OCI-LY1 (cell line): Measurements from ENCODE around the gene AFF1.

Source experiments
- H2AFZ ChIP-seq: fragments of 200-600 bp; sonication (generic), shearing (Covaris generic); 2 replicates; pipeline ENCODE4 v1.6.0; 2014; ENCODE audit warnings: antibody characterized with exemption, mild to moderate bottlenecking, low read length
- H3F3A ChIP-seq: fragments of 200-600 bp; sonication (generic), shearing (Covaris generic); 2 replicates; pipeline ENCODE4 v1.6.0; 2014; ENCODE audit warnings: mild to moderate bottlenecking, antibody characterized with exemption, low read length, moderate library complexity; ENCODE audit not compliant: insufficient read depth
- H3K27ac ChIP-seq: fragments of 200-600 bp; sonication (generic); 2 replicates; pipeline ENCODE4 v1.5.1; 2014; ENCODE audit warnings: low read length, mixed run types, mild to moderate bottlenecking, low read depth; ENCODE audit not compliant: poor library complexity, severe bottlenecking
- H3K27me3 ChIP-seq: fragments of 200-600 bp; sonication (generic); 2 replicates; pipeline ENCODE4 v1.6.0; 2014; ENCODE audit warnings: antibody characterized with exemption, mild to moderate bottlenecking, low read length, moderate library complexity; ENCODE audit not compliant: insufficient read depth
- H3K36me3 ChIP-seq: fragments of 200-600 bp; sonication (generic); 2 replicates; pipeline ENCODE4 v1.6.1; 2014; ENCODE audit warnings: mild to moderate bottlenecking, antibody characterized with exemption, low read length, moderate library complexity, mixed read lengths; ENCODE audit not compliant: insufficient read depth
- H3K4me1 ChIP-seq: fragments of 200-600 bp; sonication (generic); 2 replicates; pipeline ENCODE4 v1.5.1; 2014; ENCODE audit warnings: mild to moderate bottlenecking, low read length, moderate library complexity; ENCODE audit not compliant: insufficient read depth, severe bottlenecking
- H3K4me2 ChIP-seq: fragments of 200-600 bp; sonication (generic), shearing (Covaris generic); 2 replicates; pipeline ENCODE4 v1.6.1; 2014; ENCODE audit warnings: low read length
- H3K4me3 ChIP-seq: fragments of 200-600 bp; sonication (generic); 2 replicates; pipeline ENCODE4 v1.5.1; 2014; ENCODE audit warnings: low read length, low read depth, mild to moderate bottlenecking, mixed read lengths; ENCODE audit not compliant: poor library complexity, severe bottlenecking
- H3K79me2 ChIP-seq: fragments of 200-600 bp; shearing (Covaris generic); 2 replicates; pipeline ENCODE4 v1.6.1; 2016; ENCODE audit warnings: mixed run types, low read length, mixed read lengths; ENCODE audit not compliant: insufficient read depth
- H3K9ac ChIP-seq: fragments of 200-600 bp; sonication (generic), shearing (Covaris generic); 2 replicates; pipeline ENCODE4 v1.6.1; 2014; ENCODE audit warnings: mild to moderate bottlenecking, low read length, mixed read lengths
- H3K9me2 ChIP-seq: fragments of 200-600 bp; sonication (generic), shearing (Covaris generic); 2 replicates; pipeline ENCODE4 v1.6.1; 2014; ENCODE audit warnings: low read depth, mild to moderate bottlenecking, low read length, mixed read lengths
- H3K9me3 ChIP-seq: fragments of 200-600 bp; shearing (Covaris generic); 2 replicates; pipeline ENCODE4 v1.6.1; 2014; ENCODE audit warnings: low read length, mixed read lengths
- H4K20me1 ChIP-seq: fragments of 200-600 bp; sonication (generic), shearing (Covaris generic); 2 replicates; pipeline ENCODE4 v1.6.0; 2016; ENCODE audit warnings: mild to moderate bottlenecking, low read length; ENCODE audit not compliant: insufficient read depth
- CTCF ChIP-seq: fragments of 200-600 bp; sonication (generic), shearing (Covaris generic); IDR thresholded peaks from 2 replicates; pipeline ENCODE4 v1.5.1; 2017; ENCODE audit warnings: mild to moderate bottlenecking, antibody characterized with exemption, low read length, moderate library complexity, mixed read lengths
- EZH2 ChIP-seq: fragments of 200-600 bp; sonication (generic), shearing (Covaris generic); IDR thresholded peaks from 2 replicates; pipeline ENCODE4 v1.8.0; 2017; ENCODE audit warnings: borderline replicate concordance, mixed run types, mild to moderate bottlenecking, antibody characterized with exemption, low read length, moderate library complexity, mixed read lengths

The AFF1 gene

GRCh38 chr4:87006426-87006675 is 71.5 kb downstream of the AFF1 start:
- peak overlapping the region; percentile 74 for H3K4me2 ChIP-seq
- H2AFZ ChIP-seq, result no peak overlapping the region
- H3K4me3 ChIP-seq, result peak overlapping the region; percentile 75
- H3K9me2 ChIP-seq, result no peaks in the 10 kb centered on the region
- no peaks in the 10 kb centered on the region for H4K20me1 ChIP-seq
- H3K9ac ChIP-seq, result peak overlapping the region; percentile 64
- no peaks in the 10 kb centered on the region for H3K27me3 ChIP-seq
- no peaks in the 10 kb centered on the region for H3K79me2 ChIP-seq
- no peaks in the 10 kb centered on the region for H3K9me3 ChIP-seq
- H3K4me1 ChIP-seq, result peaks cover 29% of the 10 kb centered on the region
- no peaks in the 10 kb centered on the region for H3K36me3 ChIP-seq
- no peaks in the 10 kb centered on the region for H3F3A ChIP-seq
- TF ChIP-seq CTCF, result no peak
- no peak for TF ChIP-seq EZH2
- peak overlapping the region; percentile 39 for H3K27ac ChIP-seq

- no peaks in the 10 kb centered on the region for H3K27me3 ChIP-seq
- no peaks in the 10 kb centered on the region for H3K9me3 ChIP-seq
- peak overlapping the region; percentile 75 for H3K4me3 ChIP-seq
- H3K4me1 ChIP-seq, result peaks cover 29% of the 10 kb centered on the region
- H3K4me2 ChIP-seq, result peak overlapping the region; percentile 74
- no peaks in the 10 kb centered on the region for H3K9me2 ChIP-seq
- H3K79me2 ChIP-seq, result no peaks in the 10 kb centered on the region
- TF ChIP-seq EZH2 (no peak), CTCF (0 out of 2 replicates have a peak, but pooled peaks have one; percentile 22)
- H3F3A ChIP-seq, result no peaks in the 10 kb centered on the region
- peak overlapping the region; percentile 39 for H3K27ac ChIP-seq
- no peaks in the 10 kb centered on the region for H4K20me1 ChIP-seq
- H3K36me3 ChIP-seq, result no peaks in the 10 kb centered on the region
- H3K9ac ChIP-seq, result peak overlapping the region; percentile 64
- no peak overlapping the region for H2AFZ ChIP-seq
Observed at GRCh38 chr4:87006676-87007527, 72.1 kb downstream of the AFF1 start.

- H4K20me1 ChIP-seq, result no peaks in the 10 kb centered on the region
- H3K9me2 ChIP-seq, result no peaks in the 10 kb centered on the region
- no peak overlapping the region for H3K27ac ChIP-seq
- H3K9me3 ChIP-seq, result no peaks in the 10 kb centered on the region
- TF ChIP-seq CTCF (no peak), EZH2 (no peak)
- peak overlapping the region; percentile 64 for H3K9ac ChIP-seq
- peaks cover 29% of the 10 kb centered on the region for H3K4me1 ChIP-seq
- H3K4me2 ChIP-seq, result peak overlapping the region; percentile 74
- H3K79me2 ChIP-seq, result no peaks in the 10 kb centered on the region
- no peaks in the 10 kb centered on the region for H3K36me3 ChIP-seq
- H3K27me3 ChIP-seq, result no peaks in the 10 kb centered on the region
- H2AFZ ChIP-seq, result no peak overlapping the region
- H3K4me3 ChIP-seq, result peak overlapping the region; percentile 75
- peaks cover 3% of the 10 kb centered on the region; the same call in 1 of the 2 replicates for H3F3A ChIP-seq
Observed at GRCh38 chr4:87007528-87008446, 73.0 kb downstream of the AFF1 start.
